HG03108 (cell line): Measurements from ENCODE around the gene FAM114A1.
"Not testable (repeated sequence)": the region's sequence is repeated elsewhere in the genome, so short reads cannot be mapped to it uniquely, and the experiment has no call there.

Experiments used
- ATAC-seq: cut with Tn5 transposase; IDR thresholded peaks from one replicate; pipeline ENCODE4 v1.9.1; 2021; ENCODE audit warnings: moderate library complexity; ENCODE audit not compliant: unreplicated experiment

Gene FAM114A1

GRCh38 chr4:38959248-38959647 is 91.6 kb downstream of the FAM114A1 start:
- not testable (repeated sequence) for ATAC-seq

- no peak for ATAC-seq
Observed at GRCh38 chr4:38964942-38965775, 97.6 kb downstream of the FAM114A1 start.

- no peak for ATAC-seq
Observed at GRCh38 chr4:38965866-38966265, 98.3 kb downstream of the FAM114A1 start.

GRCh38 chr4:38967260-38968095 is 99.9 kb downstream of the FAM114A1 start:
- ATAC-seq, result no peak

GRCh38 chr4:38968668-38969067 is 101.1 kb downstream of the FAM114A1 start:
- ATAC-seq, result no peak

GRCh38 chr4:38976308-38976707 is 108.7 kb downstream of the FAM114A1 start:
- no peak for ATAC-seq

GRCh38 chr4:38979081-38979480 is 111.5 kb downstream of the FAM114A1 start:
- ATAC-seq, result no peak

GRCh38 chr4:38979511-38980230 is 112.1 kb downstream of the FAM114A1 start:
- ATAC-seq, result no peak

- no peak for ATAC-seq
Observed at GRCh38 chr4:38980903-38981676, 113.5 kb downstream of the FAM114A1 start.

- ATAC-seq, result no peak
Observed at GRCh38 chr4:38982361-38983095, 114.9 kb downstream of the FAM114A1 start.

GRCh38 chr4:38983291-38983690 is 115.7 kb downstream of the FAM114A1 start:
- no peak for ATAC-seq

- ATAC-seq, result no peak
Observed at GRCh38 chr4:38983787-38984598, 116.4 kb downstream of the FAM114A1 start.

GRCh38 chr4:38985410-38986100 is 117.9 kb downstream of the FAM114A1 start:
- no peak for ATAC-seq

GRCh38 chr4:38987491-38987890 is 119.9 kb downstream of the FAM114A1 start:
- no peak for ATAC-seq

GRCh38 chr4:38988353-38988752 is 120.7 kb downstream of the FAM114A1 start:
- not testable (repeated sequence) for ATAC-seq

- no peak for ATAC-seq
Observed at GRCh38 chr4:38989487-38989886, 121.9 kb downstream of the FAM114A1 start.

GRCh38 chr4:38990241-38990640 is 122.6 kb downstream of the FAM114A1 start:
- ATAC-seq, result no peak

GRCh38 chr4:38993683-38994082 is 126.1 kb downstream of the FAM114A1 start:
- ATAC-seq, result no peak
